GM19328 (cell line): ENCODE data around the gene IFNAR1.

Experiments
- ATAC-seq: cut with Tn5 transposase; IDR thresholded peaks from one replicate; pipeline ENCODE4 v1.9.1; 2021; ENCODE audit warnings: mild to moderate bottlenecking, moderate library complexity; ENCODE audit not compliant: unreplicated experiment

The IFNAR1 gene

DNA sequence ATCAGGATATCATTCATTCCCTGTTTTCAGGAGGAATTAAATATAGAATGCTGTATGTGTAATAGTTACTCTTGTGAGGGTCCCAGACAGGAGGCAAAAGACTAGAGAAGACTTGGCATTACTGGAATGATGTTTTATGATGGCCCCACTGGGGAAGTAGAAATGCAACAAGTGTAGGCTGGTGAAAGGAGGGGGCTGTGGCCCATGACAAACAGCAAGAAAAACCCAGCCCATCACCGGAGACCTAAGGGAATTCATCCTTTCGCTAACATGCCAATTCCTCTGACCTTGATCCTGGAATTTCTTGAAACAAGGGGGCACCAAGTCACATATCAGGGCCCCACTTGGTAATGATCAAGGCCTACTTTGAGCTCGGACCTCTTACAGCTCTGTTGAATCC is 72.9 kb downstream of the IFNAR1 start:
- ATAC-seq, result no peak

DNA sequence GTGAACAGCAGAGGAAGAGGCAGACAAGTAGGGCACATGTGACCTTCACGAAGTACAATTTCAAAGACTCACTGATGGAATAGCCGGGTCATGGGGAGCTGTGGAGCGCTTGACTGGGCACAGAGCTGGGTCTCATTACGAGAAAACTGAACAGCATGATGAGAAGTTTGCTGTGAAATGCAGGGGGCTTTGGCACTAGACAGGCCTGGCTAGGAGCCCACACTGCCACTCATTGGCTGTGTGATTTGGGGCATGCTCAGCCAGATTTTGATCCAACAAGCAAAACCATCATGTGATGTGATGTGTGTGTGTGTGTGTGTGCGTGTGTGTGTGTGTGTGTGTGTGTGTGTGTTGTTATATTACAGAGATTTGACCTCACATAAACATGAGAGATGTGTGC is 73.6 kb downstream of the IFNAR1 start:
- ATAC-seq, result no peak

DNA sequence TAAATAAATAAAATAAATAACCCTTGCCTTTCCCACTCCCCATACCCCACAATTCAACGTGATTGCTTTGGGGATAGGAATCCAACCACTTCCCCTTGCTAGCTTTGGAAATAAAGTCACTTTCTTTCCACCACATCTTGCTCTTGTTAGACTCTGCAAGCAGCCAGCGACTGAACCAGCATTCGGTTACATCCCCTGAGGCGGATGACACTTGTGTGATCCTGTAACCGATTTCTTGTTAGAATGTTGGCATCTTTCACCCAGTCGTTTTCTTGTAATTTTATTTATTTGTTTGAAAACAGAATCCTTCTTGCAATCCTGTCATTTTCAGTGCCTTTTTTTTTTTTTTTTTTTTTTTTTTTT is 76.8 kb downstream of the IFNAR1 start:
- no peak for ATAC-seq

DNA sequence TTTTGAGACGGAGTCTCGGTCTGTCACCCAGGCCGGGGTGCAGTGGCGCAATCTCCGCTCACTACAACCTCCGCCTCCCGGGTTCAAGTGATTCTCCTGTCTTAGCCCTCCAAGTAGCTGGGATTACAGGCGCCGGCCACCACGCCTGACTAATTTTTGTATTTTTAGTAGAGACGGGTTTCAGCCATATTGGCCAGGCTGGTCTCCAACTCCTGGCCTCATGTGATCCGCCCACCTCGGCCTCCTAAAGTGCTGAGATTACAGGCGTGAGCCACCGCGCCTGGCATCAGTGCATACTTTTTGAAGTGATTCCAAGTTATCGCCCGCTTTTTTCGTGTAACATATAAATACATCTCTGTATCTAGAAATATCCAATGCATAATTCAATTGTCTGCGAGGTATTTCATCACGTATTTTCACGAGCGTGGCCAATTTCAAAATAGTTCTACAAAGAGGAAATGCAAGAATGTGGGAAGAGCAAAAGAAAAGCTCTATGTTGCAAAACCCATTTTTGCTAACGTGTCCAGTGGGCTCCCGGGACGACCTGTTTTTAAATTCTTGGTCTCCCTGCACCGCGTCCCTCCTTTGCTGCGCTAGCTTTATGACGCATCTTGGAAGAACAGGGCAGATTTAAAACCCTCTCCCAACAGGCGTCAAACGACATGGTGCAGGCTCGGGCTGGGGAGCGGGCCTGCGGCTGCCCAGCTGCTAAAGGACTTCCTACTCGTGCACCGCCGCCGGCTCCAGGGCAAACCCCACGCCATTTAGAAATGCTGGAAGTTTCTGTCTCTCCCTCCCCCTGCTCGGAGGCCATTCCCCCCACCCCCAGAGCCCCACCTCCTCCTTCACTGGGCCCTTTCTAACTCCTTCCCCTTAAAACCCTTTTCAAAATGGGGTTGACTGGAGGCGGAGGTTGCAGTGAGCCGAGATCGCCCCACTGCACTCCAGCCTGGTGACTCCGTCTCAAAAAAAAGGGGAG is 77.5 kb downstream of the IFNAR1 start:
- no peak for ATAC-seq

DNA sequence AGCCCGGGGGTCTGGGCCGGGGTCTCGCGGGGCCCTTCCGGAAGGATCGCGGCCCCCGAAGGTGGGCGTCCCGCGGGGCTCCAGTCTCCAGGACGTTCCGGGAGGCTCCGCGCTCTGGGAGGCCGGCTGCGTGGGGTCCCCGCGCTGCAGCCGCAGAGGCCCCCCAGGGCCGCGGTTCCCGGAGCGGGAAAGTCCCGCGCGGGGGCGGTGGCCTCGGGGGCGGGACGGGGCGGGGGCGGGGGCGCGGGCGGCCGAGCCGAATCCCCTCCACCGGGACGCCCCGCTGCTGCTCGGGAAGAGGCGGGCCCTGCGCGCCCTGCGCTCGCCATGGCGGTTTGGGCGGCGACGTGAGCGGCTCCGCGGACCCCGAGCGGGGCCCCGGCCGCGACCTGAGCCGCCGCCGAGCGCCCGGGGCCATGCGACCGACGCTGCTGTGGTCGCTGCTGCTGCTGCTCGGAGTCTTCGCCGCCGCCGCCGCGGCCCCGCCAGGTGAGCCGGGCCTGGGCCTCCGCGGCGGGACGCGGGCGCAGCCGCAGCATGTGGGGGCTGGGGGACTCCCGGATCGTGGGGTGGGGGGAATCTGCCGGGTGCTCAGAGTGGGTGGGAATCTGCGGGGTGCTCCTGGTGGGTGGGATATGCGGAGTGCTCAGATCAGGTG is 78.5 kb downstream of the IFNAR1 start, which contains the start of gene IFNGR2:
IFNGR2 (plus strand) TSS at position 286 of the 658 bp plus-strand sequence; CDS start at position 417, 131 bp downstream.
- no peak for ATAC-seq

DNA sequence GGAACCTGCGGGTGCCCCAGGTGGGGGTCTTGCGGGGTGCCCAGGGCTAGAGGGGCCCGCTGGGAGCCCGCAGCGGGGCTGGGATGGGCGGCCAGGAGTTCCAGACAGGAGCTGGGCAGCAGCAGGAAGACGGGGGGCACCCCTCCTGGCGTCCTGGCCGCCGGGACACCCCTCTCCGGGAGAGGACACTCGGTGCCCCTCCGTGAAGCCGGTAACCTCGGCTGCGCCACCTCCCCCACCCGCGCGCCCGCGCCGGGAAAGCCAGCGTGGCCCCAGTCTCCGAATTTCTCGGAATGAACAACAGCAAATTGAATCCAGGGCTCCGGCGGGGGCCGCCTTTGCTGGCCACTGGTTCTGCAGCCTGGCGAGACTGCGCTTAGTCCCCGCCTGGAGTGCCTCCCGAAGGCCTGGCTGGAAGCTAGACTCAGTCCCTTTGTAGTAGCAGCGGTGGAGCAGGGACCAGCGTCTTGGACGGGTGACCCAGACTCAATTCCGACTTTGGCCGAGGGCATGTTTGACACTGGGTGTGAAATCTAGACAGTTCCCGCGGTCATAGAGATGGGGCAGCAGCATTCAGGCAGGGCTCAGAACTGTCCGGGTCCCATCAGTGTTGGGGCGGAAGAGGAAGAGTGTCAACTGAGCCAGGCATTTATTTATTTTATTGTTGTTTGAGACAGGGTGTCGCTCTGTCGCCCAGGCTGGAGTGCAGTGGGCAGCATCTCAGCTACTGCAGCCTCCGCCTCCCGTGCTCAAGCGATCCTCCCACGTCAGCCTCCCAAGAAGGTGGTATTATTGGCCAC is 79.2 kb downstream of the IFNAR1 start:
- ATAC-seq, result no peak

DNA sequence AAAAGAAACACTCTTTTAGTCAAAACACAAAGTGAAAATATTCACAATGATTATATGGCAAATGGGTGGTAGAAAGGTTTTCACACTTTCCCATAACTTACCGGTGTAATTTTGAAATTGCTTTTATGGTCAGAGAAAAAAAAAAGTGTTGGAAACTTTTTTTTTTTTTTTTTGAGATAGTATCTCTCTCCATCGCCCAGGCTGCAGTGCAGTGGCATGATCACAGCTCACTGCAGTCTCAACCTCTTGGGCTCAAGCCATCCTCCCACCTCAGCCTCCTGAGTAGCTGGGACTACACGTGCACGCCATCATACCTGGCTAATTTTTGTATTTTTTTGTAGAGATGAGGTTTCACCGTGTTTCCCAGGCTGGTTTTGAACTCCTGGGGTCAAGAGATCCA is 81.7 kb downstream of the IFNAR1 start:
- no peak for ATAC-seq
